Lung (tissue), 16 donors: ENCODE measurements around the gene ZSCAN4. TPM values are rescaled to one million over a fixed set of nuclear protein-coding genes. Genes with fewer than 3 reads are reported as not detected.

Experiments
- ATAC-seq: fragments of 200-7000 bp; cut with Tn5 transposase; one replicate; pipeline ENCODE4 v1.9.1; 2020; ENCODE audit warnings: moderate number of reproducible peaks; ENCODE audit not compliant: insufficient read depth, low FRiP score
- DNase-seq, 3 donors: peaks; one replicate each; pipeline ENCODE4 v3.0.0-alpha.2; 2013 to 2017
- H3K27ac ChIP-seq, 2 donors: one replicate each; pipeline ENCODE4 v1.5.1; 2013; ENCODE audit warnings: mild to moderate bottlenecking in 2 of 2, moderate library complexity in 2 of 2, control low read depth in 1 of 2, inconsistent platforms in 1 of 2, low read depth in 1 of 2, low read length in 1 of 2
- H3K27me3 ChIP-seq, 3 donors: one replicate each; pipeline ENCODE4 v1.5.1; 2013; ENCODE audit warnings: low read length in 2 of 3; ENCODE audit not compliant: control insufficient read depth in 3 of 3, insufficient read depth in 3 of 3
- H3K36me3 ChIP-seq, 4 donors: one replicate each; pipeline ENCODE4 v1.5.1; 2013; ENCODE audit warnings: low read length in 4 of 4, mild to moderate bottlenecking in 1 of 4, moderate library complexity in 1 of 4; ENCODE audit not compliant: control insufficient read depth in 4 of 4, insufficient read depth in 4 of 4
- H3K4me1 ChIP-seq, 5 donors: one replicate each; pipeline ENCODE4 v1.5.1; 2013; ENCODE audit warnings: low read length in 5 of 5, mild to moderate bottlenecking in 2 of 5, moderate library complexity in 1 of 5; ENCODE audit not compliant: control insufficient read depth in 5 of 5, insufficient read depth in 5 of 5
- H3K4me3 ChIP-seq: one replicate; pipeline ENCODE4 v1.5.1; 2013; ENCODE audit warnings: mild to moderate bottlenecking, control low read depth, moderate library complexity
- H3K9ac ChIP-seq, 2 donors: one replicate each; pipeline ENCODE4 v1.5.1; 2013; ENCODE audit warnings: low read length in 2 of 2, control low read depth in 1 of 2; ENCODE audit not compliant: insufficient read depth in 1 of 2
- H3K9me3 ChIP-seq, 4 donors: one replicate each; pipeline ENCODE4 v1.5.1; 2013; ENCODE audit warnings: low read length in 3 of 4, mild to moderate bottlenecking in 1 of 4, moderate library complexity in 1 of 4; ENCODE audit not compliant: control insufficient read depth in 4 of 4, insufficient read depth in 3 of 4
- WGBS, 2 donors: extraction: QIAGEN DNeasy Blood & Tissue Kit; methylation state at CpG; one replicate each; pipeline ENCODE4 v1.1.7; 2013; 5-methylcytosine and 5-hydroxymethylcytosine counted together
- long read RNA-seq, 5 donors: transcript quantifications; one replicate each; lab custom pipeline, GENCODE V29; 2026
- polyA plus RNA-seq, 2 donors: library from polyadenylated mRNA; stranded (reverse); fragments of 200-250 nt; gene quantifications; one replicate each; pipeline ENCODE4 v1.2.1, GENCODE V29; 2013
- total RNA-seq, 2 donors: library from RNA; depleted of rRNA in 1 of 2; stranded (reverse); fragments of >200 nt in 1 of 2; gene quantifications; one replicate each; pipeline ENCODE4 v1.2.1, GENCODE V29; 2014 to 2021
- TF ChIP-seq, protein P1 (sequence below): IDR thresholded peaks from 2 replicates; pipeline ENCODE4 v1.5.1; 2012; ENCODE audit warnings: mild to moderate bottlenecking; ENCODE audit errors: control extremely low read depth, extremely low read depth
- donor health status: control.
- donor health status: control.
- donor health status: Bipolar disorder and iron deficiency.
- donor health status: healthy.
- donor health status: DM: yes; HTN: yes; CAD: no.

ZSCAN4 gene, protein sequence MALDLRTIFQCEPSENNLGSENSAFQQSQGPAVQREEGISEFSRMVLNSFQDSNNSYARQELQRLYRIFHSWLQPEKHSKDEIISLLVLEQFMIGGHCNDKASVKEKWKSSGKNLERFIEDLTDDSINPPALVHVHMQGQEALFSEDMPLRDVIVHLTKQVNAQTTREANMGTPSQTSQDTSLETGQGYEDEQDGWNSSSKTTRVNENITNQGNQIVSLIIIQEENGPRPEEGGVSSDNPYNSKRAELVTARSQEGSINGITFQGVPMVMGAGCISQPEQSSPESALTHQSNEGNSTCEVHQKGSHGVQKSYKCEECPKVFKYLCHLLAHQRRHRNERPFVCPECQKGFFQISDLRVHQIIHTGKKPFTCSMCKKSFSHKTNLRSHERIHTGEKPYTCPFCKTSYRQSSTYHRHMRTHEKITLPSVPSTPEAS
- under 1 TPM in 1 of 2 donors, not detected in 1; 0.21 TPM for total RNA-seq
- under 1 TPM; 0.07 to 0.14 TPM for polyA plus RNA-seq
- long read RNA-seq, donor 1 = 0 reads
- long read RNA-seq, donor 2 = 0 reads
- long read RNA-seq, donor 3 = 0 reads
- long read RNA-seq, donor 4 = 0 reads
- long read RNA-seq, donor 5 = 0 reads

DNA sequence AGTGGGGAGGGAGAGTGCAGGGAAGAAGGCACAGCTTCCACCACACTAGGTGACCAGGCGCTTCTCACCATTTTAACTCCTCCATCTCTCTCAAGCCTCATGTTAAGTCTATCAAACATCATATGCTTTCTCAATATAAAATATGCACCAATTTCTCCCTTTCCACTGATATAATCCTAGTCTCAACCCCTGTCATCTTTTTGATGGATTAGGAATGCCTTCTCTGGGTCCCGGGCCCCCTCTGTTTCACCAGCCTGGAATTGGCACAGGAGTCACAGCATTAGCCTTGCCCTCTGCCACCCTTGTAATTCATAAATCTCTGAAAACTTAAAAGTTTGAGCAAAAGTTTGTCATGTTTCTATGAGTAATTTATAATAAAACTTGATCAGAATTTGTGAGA lies at the start of gene ZSCAN4:
ZSCAN4 (plus strand) TSS at position 301 of the 400 bp plus-strand sequence. CDS start 7,211 bp downstream, outside the sequence.
- no peak within 1 kb of the TSS for H3K9ac ChIP-seq
- H3K27ac ChIP-seq = no peak within 1 kb of the TSS
- 95 to 98% methylated on average over 2 of the region's 2 CpGs for WGBS, 2 donors
- no peak for ATAC-seq
- H3K9me3 ChIP-seq = peaks cover 0 to 28% (median 0%) of the 10 kb centered on the region in 4 donors
- H3K36me3 ChIP-seq = no peaks in the 10 kb centered on the region
- peaks cover 0 to 15% (median 0%) of the 10 kb centered on the region in 3 donors for H3K27me3 ChIP-seq
- H3K4me3 ChIP-seq = no peak within 1 kb of the TSS
- peaks cover 0 to 7% (median 0%) of the 10 kb centered on the region in 5 donors for H3K4me1 ChIP-seq
- TF ChIP-seq, protein P1, sequence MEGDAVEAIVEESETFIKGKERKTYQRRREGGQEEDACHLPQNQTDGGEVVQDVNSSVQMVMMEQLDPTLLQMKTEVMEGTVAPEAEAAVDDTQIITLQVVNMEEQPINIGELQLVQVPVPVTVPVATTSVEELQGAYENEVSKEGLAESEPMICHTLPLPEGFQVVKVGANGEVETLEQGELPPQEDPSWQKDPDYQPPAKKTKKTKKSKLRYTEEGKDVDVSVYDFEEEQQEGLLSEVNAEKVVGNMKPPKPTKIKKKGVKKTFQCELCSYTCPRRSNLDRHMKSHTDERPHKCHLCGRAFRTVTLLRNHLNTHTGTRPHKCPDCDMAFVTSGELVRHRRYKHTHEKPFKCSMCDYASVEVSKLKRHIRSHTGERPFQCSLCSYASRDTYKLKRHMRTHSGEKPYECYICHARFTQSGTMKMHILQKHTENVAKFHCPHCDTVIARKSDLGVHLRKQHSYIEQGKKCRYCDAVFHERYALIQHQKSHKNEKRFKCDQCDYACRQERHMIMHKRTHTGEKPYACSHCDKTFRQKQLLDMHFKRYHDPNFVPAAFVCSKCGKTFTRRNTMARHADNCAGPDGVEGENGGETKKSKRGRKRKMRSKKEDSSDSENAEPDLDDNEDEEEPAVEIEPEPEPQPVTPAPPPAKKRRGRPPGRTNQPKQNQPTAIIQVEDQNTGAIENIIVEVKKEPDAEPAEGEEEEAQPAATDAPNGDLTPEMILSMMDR = no peak
- DNase-seq = no peak

DNA sequence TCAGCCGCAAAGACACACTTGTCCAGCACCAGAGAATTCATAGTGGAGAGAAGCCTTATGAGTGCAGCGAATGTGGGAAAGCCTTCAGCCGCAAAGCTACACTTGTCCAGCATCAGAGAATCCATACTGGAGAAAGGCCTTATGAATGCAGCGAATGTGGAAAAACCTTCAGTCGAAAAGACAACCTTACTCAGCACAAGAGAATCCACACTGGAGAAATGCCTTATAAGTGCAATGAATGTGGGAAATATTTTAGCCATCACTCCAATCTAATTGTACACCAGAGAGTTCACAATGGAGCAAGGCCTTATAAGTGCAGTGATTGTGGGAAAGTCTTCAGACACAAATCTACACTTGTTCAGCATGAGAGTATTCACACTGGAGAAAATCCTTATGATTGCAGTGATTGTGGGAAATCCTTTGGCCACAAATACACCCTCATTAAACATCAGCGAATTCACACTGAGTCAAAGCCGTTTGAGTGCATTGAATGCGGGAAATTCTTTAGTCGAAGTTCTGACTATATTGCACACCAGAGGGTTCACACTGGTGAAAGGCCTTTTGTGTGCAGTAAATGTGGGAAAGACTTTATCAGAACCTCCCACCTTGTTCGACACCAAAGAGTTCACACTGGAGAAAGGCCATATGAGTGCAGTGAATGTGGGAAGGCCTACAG lies 47.9 kb upstream of the ZSCAN4 start:
- 98% methylated on average over 10 of the region's 10 CpGs for WGBS, 2 donors
- TF ChIP-seq, protein P1 = no peak
- no peak overlapping the region for H3K27ac ChIP-seq
- DNase-seq (no peak), ATAC-seq (no peak)
- H3K36me3 ChIP-seq = peaks cover 59 to 93% (median 72%) of the 10 kb centered on the region in 4 donors
- peaks cover 29 to 91% (median 74%) of the 10 kb centered on the region in 4 donors for H3K9me3 ChIP-seq
- H3K27me3 ChIP-seq = no peaks in the 10 kb centered on the region
- peaks cover 0 to 8% (median 0%) of the 10 kb centered on the region in 5 donors for H3K4me1 ChIP-seq
- H3K9ac ChIP-seq = no peak overlapping the region
- no peak overlapping the region for H3K4me3 ChIP-seq

DNA sequence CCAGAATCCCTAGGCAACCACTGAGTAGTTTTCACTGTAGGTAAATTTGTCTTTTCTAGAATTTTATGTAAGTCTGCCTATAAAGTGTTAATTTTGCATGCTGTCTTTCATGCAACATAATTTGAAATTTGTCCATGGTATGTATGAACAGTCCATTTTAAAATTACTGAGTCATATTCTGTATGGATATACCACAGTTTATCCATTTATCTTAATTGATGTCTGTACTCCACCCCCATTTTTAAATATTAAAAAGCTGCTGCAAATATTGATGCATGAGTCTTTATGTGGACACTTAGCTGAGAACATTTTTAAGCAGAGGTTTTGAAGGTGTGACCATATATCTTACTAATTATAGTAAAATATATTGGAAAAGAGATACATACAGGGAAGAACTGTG lies 45.6 kb upstream of the ZSCAN4 start:
- ATAC-seq (no peak), DNase-seq (no peak)
- peaks cover 28 to 78% (median 55%) of the 10 kb centered on the region in 4 donors for H3K9me3 ChIP-seq
- H3K4me3 ChIP-seq = no peak overlapping the region
- no peaks in the 10 kb centered on the region for H3K27me3 ChIP-seq
- H3K4me1 ChIP-seq = no peaks in the 10 kb centered on the region
- H3K36me3 ChIP-seq = peaks cover 41 to 72% (median 54%) of the 10 kb centered on the region in 4 donors
- no peak overlapping the region for H3K9ac ChIP-seq
- TF ChIP-seq, protein P1 = no peak
- no peak overlapping the region for H3K27ac ChIP-seq
